Liver (tissue), 3 donors: ENCODE data around the gene INSYN1.

Experiments
- EGR1 ChIP-seq, 2 donors: IDR thresholded peaks; 2 replicates each; pipeline ENCODE4 v1.6.1; 2016 to 2018; ENCODE audit warnings: antibody characterized with exemption in 2 of 2, low read depth in 2 of 2
- FOXA1 ChIP-seq: IDR thresholded peaks from 2 replicates; pipeline ENCODE4 v1.6.1; 2016; ENCODE audit warnings: antibody characterized with exemption
- HNF4A ChIP-seq, 2 donors: conservative IDR thresholded peaks; 2 replicates each; pipeline ENCODE4 v1.6.1; 2016; ENCODE audit warnings: antibody characterized with exemption in 2 of 2, mild to moderate bottlenecking in 2 of 2
- RAD21 ChIP-seq, 2 donors: IDR thresholded peaks; 2 replicates each; pipeline ENCODE4 v1.6.1; 2016; ENCODE audit warnings: antibody characterized with exemption in 2 of 2, mild to moderate bottlenecking in 2 of 2
- RXRA ChIP-seq, 2 donors: IDR thresholded peaks; 2 replicates each; pipeline ENCODE4 v1.6.1; 2017 to 2018; ENCODE audit warnings: antibody characterized with exemption in 2 of 2, mild to moderate bottlenecking in 1 of 2
- SP1 ChIP-seq: IDR thresholded peaks from 2 replicates; pipeline ENCODE4 v1.6.1; 2018; ENCODE audit warnings: antibody characterized with exemption, mild to moderate bottlenecking
- TAF1 ChIP-seq: conservative IDR thresholded peaks from 2 replicates; pipeline ENCODE4 v1.6.1; 2016; ENCODE audit warnings: antibody characterized with exemption, mild to moderate bottlenecking
- YY1 ChIP-seq: IDR thresholded peaks from 2 replicates; pipeline ENCODE4 v1.6.1; 2016; ENCODE audit warnings: antibody characterized with exemption, mild to moderate bottlenecking
- TF ChIP-seq, protein P1 (sequence below): fragments of 150-350 bp; IDR thresholded peaks from 2 replicates; pipeline ENCODE4 v1.5.1; 2017; ENCODE audit warnings: improper control_type of control experiment, low read depth, low read length; ENCODE audit not compliant: missing input control
- TF ChIP-seq, protein P2 (sequence below): IDR thresholded peaks from 2 replicates; pipeline ENCODE4 v1.6.1; 2016; ENCODE audit warnings: antibody characterized with exemption, mild to moderate bottlenecking
- TF ChIP-seq, protein P3 (sequence below): IDR thresholded peaks from 2 replicates; pipeline ENCODE4 v1.6.1; 2016; ENCODE audit warnings: antibody characterized with exemption
- TF ChIP-seq, protein P4 (sequence below): IDR thresholded peaks from 2 replicates; pipeline ENCODE4 v1.6.1; 2016; ENCODE audit warnings: antibody characterized with exemption
- donor health status: healthy.
- donor health status: healthy.

DNA sequence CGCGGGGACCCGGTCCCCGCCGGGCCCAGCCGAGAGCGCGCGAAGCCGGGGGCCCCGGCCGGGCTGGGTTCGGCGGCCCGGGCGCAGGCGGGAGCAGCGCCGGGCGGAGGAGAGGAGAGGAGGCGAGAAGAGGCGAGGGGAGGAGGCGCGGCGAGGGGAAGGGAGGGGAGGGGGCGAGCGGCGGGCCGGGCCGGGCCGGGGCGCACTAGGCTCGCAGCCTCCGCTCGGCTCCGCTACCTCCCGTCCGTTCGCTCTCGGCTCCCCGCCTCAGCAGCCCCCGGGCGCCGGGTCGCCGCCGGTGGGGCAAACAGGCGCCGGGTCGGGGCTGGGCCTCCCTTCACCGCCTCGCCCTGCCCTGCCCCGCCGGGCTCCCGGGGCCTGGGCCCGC, 351 bp downstream of the INSYN1 start:
- TF ChIP-seq, protein P1, sequence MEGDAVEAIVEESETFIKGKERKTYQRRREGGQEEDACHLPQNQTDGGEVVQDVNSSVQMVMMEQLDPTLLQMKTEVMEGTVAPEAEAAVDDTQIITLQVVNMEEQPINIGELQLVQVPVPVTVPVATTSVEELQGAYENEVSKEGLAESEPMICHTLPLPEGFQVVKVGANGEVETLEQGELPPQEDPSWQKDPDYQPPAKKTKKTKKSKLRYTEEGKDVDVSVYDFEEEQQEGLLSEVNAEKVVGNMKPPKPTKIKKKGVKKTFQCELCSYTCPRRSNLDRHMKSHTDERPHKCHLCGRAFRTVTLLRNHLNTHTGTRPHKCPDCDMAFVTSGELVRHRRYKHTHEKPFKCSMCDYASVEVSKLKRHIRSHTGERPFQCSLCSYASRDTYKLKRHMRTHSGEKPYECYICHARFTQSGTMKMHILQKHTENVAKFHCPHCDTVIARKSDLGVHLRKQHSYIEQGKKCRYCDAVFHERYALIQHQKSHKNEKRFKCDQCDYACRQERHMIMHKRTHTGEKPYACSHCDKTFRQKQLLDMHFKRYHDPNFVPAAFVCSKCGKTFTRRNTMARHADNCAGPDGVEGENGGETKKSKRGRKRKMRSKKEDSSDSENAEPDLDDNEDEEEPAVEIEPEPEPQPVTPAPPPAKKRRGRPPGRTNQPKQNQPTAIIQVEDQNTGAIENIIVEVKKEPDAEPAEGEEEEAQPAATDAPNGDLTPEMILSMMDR = no peak
- TF ChIP-seq FOXA1 (no peak), RAD21 (IDR thresholded peaks at IDR 0.05) (no peak), TAF1 (no peak), HNF4A (conservative IDR thresholded peaks at IDR 0.05) (no peak), EGR1 (IDR thresholded peaks at IDR 0.05; ENCODE audit: low read depth in 2 of 2) (no peak), SP1 (no peak), RXRA (IDR thresholded peaks at IDR 0.05) (no peak), YY1 (no peak)
- TF ChIP-seq, protein P2, sequence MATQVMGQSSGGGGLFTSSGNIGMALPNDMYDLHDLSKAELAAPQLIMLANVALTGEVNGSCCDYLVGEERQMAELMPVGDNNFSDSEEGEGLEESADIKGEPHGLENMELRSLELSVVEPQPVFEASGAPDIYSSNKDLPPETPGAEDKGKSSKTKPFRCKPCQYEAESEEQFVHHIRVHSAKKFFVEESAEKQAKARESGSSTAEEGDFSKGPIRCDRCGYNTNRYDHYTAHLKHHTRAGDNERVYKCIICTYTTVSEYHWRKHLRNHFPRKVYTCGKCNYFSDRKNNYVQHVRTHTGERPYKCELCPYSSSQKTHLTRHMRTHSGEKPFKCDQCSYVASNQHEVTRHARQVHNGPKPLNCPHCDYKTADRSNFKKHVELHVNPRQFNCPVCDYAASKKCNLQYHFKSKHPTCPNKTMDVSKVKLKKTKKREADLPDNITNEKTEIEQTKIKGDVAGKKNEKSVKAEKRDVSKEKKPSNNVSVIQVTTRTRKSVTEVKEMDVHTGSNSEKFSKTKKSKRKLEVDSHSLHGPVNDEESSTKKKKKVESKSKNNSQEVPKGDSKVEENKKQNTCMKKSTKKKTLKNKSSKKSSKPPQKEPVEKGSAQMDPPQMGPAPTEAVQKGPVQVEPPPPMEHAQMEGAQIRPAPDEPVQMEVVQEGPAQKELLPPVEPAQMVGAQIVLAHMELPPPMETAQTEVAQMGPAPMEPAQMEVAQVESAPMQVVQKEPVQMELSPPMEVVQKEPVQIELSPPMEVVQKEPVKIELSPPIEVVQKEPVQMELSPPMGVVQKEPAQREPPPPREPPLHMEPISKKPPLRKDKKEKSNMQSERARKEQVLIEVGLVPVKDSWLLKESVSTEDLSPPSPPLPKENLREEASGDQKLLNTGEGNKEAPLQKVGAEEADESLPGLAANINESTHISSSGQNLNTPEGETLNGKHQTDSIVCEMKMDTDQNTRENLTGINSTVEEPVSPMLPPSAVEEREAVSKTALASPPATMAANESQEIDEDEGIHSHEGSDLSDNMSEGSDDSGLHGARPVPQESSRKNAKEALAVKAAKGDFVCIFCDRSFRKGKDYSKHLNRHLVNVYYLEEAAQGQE = no peak
- TF ChIP-seq, protein P3, sequence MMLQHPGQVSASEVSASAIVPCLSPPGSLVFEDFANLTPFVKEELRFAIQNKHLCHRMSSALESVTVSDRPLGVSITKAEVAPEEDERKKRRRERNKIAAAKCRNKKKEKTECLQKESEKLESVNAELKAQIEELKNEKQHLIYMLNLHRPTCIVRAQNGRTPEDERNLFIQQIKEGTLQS = no peak
- TF ChIP-seq, protein P4, sequence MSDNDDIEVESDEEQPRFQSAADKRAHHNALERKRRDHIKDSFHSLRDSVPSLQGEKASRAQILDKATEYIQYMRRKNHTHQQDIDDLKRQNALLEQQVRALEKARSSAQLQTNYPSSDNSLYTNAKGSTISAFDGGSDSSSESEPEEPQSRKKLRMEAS = no peak
